Liver (tissue), 9 donors: Measurements from ENCODE around the gene RALGPS1. TPM values are rescaled to one million over a fixed set of nuclear protein-coding genes. Genes with fewer than 3 reads are reported as not detected.

Experiments used
- DNase-seq: peaks from one replicate; pipeline ENCODE4 v3.0.0-alpha.2; 2017; ENCODE audit warnings: low spot score
- H3K27ac ChIP-seq, 2 donors: one replicate each; pipeline ENCODE4 v1.7.0; 2013; ENCODE audit warnings: inconsistent platforms in 2 of 2, low read length in 2 of 2, control low read depth in 1 of 2, low read depth in 1 of 2, mild to moderate bottlenecking in 1 of 2
- H3K27me3 ChIP-seq, 4 donors: one replicate each; pipeline versions ENCODE4 v1.6.1 to v1.7.0; 2013; ENCODE audit warnings: low read length in 3 of 4, inconsistent platforms in 1 of 4, mild to moderate bottlenecking in 1 of 4, moderate library complexity in 1 of 4; ENCODE audit not compliant: control insufficient read depth in 4 of 4, insufficient read depth in 4 of 4
- H3K36me3 ChIP-seq, 4 donors: one replicate each; pipeline versions ENCODE4 v1.6.1 to v1.7.0; 2013; ENCODE audit warnings: low read length in 3 of 4, mild to moderate bottlenecking in 3 of 4, low read depth in 1 of 4, moderate library complexity in 1 of 4; ENCODE audit not compliant: control insufficient read depth in 4 of 4, insufficient read depth in 3 of 4
- H3K4me1 ChIP-seq, 4 donors: one replicate each; pipeline versions ENCODE4 v1.6.1 to v1.7.0; 2013; ENCODE audit warnings: low read length in 3 of 4, mild to moderate bottlenecking in 3 of 4, moderate library complexity in 1 of 4; ENCODE audit not compliant: control insufficient read depth in 4 of 4, insufficient read depth in 4 of 4
- H3K4me3 ChIP-seq, 3 donors: one replicate each; pipeline versions ENCODE4 v1.6.1 to v1.7.0; 2013; ENCODE audit warnings: low read length in 3 of 3, control low read depth in 1 of 3, low read depth in 1 of 3, mild to moderate bottlenecking in 1 of 3
- H3K9ac ChIP-seq, 2 donors: one replicate each; pipeline ENCODE4 v1.7.0; 2013; ENCODE audit warnings: low read length in 2 of 2, mild to moderate bottlenecking in 2 of 2, moderate library complexity in 2 of 2, control low read depth in 1 of 2, low read depth in 1 of 2
- H3K9me3 ChIP-seq, 4 donors: one replicate each; pipeline versions ENCODE4 v1.6.1 to v1.7.0; 2013; ENCODE audit warnings: low read length in 3 of 4; ENCODE audit not compliant: control insufficient read depth in 4 of 4
- ATF3 ChIP-seq: IDR thresholded peaks from 2 replicates; pipeline ENCODE4 v1.6.1; 2016; ENCODE audit warnings: antibody characterized with exemption
- EGR1 ChIP-seq, 2 donors: IDR thresholded peaks; 2 replicates each; pipeline ENCODE4 v1.6.1; 2016 to 2018; ENCODE audit warnings: antibody characterized with exemption in 2 of 2, low read depth in 2 of 2
- FOXA1 ChIP-seq: IDR thresholded peaks from 2 replicates; pipeline ENCODE4 v1.6.1; 2016; ENCODE audit warnings: antibody characterized with exemption
- FOXA2 ChIP-seq: IDR thresholded peaks from 2 replicates; pipeline ENCODE4 v1.6.1; 2016; ENCODE audit warnings: antibody characterized with exemption
- GABPA ChIP-seq, 2 donors: IDR thresholded peaks in 1 of 2; conservative IDR thresholded peaks in 1 of 2; 2 replicates each; pipeline ENCODE4 v1.6.1; 2016; ENCODE audit warnings: antibody characterized with exemption in 2 of 2, mild to moderate bottlenecking in 1 of 2, moderate library complexity in 1 of 2
- HNF4A ChIP-seq, 2 donors: conservative IDR thresholded peaks; 2 replicates each; pipeline ENCODE4 v1.6.1; 2016; ENCODE audit warnings: antibody characterized with exemption in 2 of 2, mild to moderate bottlenecking in 2 of 2
- HNF4G ChIP-seq: IDR thresholded peaks from 2 replicates; pipeline ENCODE4 v1.6.1; 2016; ENCODE audit warnings: antibody characterized with exemption
- JUND ChIP-seq, 2 donors: IDR thresholded peaks; 2 replicates each; pipeline ENCODE4 v1.6.1; 2016; ENCODE audit warnings: antibody characterized with exemption in 2 of 2
- MAX ChIP-seq: IDR thresholded peaks from 2 replicates; pipeline ENCODE4 v1.6.1; 2016; ENCODE audit warnings: antibody characterized with exemption
- NR2F2 ChIP-seq: IDR thresholded peaks from 2 replicates; pipeline ENCODE4 v1.6.1; 2016; ENCODE audit warnings: antibody characterized with exemption
- RAD21 ChIP-seq, 2 donors: IDR thresholded peaks; 2 replicates each; pipeline ENCODE4 v1.6.1; 2016; ENCODE audit warnings: antibody characterized with exemption in 2 of 2, mild to moderate bottlenecking in 2 of 2
- RXRA ChIP-seq, 2 donors: IDR thresholded peaks; 2 replicates each; pipeline ENCODE4 v1.6.1; 2017 to 2018; ENCODE audit warnings: antibody characterized with exemption in 2 of 2, mild to moderate bottlenecking in 1 of 2
- SP1 ChIP-seq: IDR thresholded peaks from 2 replicates; pipeline ENCODE4 v1.6.1; 2018; ENCODE audit warnings: antibody characterized with exemption, mild to moderate bottlenecking
- TAF1 ChIP-seq: conservative IDR thresholded peaks from 2 replicates; pipeline ENCODE4 v1.6.1; 2016; ENCODE audit warnings: antibody characterized with exemption, mild to moderate bottlenecking
- YY1 ChIP-seq: IDR thresholded peaks from 2 replicates; pipeline ENCODE4 v1.6.1; 2016; ENCODE audit warnings: antibody characterized with exemption, mild to moderate bottlenecking
- ZBTB33 ChIP-seq: IDR thresholded peaks from 2 replicates; pipeline ENCODE4 v1.6.1; 2016; ENCODE audit warnings: antibody characterized with exemption
- WGBS: extraction: QIAGEN DNeasy Blood & Tissue Kit; methylation state at CpG from one replicate; pipeline ENCODE4 v1.1.7; 2013; 5-methylcytosine and 5-hydroxymethylcytosine counted together
- polyA plus RNA-seq, 2 donors: library from polyadenylated mRNA; stranded (reverse) in 1 of 2; unstranded in 1 of 2; fragments of 200-250 nt in 1 of 2; fragments of >200 nt in 1 of 2; fragmentation: Nextera tagmentation in 1 of 2; extraction: Ambion mirVana in 1 of 2; gene quantifications; one replicate each; pipeline versions ENCODE4 v1.2.1 to v1.2.3, GENCODE V29; 2013 to 2015
- total RNA-seq, 2 donors: library from RNA; depleted of rRNA; stranded (reverse); fragments of >200 nt; gene quantifications; one replicate each; pipeline ENCODE4 v1.2.3, GENCODE V29; 2014
- TF ChIP-seq, protein P1 (sequence below): IDR thresholded peaks from 2 replicates; pipeline ENCODE4 v1.6.1; 2016; ENCODE audit warnings: antibody characterized with exemption, mild to moderate bottlenecking
- TF ChIP-seq, protein P2 (sequence below): fragments of 150-350 bp; IDR thresholded peaks from 2 replicates; pipeline ENCODE4 v1.5.1; 2017; ENCODE audit warnings: improper control_type of control experiment, low read depth, low read length; ENCODE audit not compliant: missing input control
- donor health status: healthy.
- donor health status: healthy.
- donor health status: healthy.
- donor health status: healthy.
- donor health status: healthy.

The RALGPS1 gene
- total and polyA plus RNA-seq, 4 donors: 1.4 to 2.7 (median 2.0) TPM

GRCh38 chr9:126902210-126902609 is 12.4 kb upstream of the RALGPS1 start (continued):
- TF ChIP-seq, protein P1, sequence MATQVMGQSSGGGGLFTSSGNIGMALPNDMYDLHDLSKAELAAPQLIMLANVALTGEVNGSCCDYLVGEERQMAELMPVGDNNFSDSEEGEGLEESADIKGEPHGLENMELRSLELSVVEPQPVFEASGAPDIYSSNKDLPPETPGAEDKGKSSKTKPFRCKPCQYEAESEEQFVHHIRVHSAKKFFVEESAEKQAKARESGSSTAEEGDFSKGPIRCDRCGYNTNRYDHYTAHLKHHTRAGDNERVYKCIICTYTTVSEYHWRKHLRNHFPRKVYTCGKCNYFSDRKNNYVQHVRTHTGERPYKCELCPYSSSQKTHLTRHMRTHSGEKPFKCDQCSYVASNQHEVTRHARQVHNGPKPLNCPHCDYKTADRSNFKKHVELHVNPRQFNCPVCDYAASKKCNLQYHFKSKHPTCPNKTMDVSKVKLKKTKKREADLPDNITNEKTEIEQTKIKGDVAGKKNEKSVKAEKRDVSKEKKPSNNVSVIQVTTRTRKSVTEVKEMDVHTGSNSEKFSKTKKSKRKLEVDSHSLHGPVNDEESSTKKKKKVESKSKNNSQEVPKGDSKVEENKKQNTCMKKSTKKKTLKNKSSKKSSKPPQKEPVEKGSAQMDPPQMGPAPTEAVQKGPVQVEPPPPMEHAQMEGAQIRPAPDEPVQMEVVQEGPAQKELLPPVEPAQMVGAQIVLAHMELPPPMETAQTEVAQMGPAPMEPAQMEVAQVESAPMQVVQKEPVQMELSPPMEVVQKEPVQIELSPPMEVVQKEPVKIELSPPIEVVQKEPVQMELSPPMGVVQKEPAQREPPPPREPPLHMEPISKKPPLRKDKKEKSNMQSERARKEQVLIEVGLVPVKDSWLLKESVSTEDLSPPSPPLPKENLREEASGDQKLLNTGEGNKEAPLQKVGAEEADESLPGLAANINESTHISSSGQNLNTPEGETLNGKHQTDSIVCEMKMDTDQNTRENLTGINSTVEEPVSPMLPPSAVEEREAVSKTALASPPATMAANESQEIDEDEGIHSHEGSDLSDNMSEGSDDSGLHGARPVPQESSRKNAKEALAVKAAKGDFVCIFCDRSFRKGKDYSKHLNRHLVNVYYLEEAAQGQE: no peak
- TF ChIP-seq SP1 (no peak), HNF4A (conservative IDR thresholded peaks at IDR 0.05) (no peak)

- no peaks in the 10 kb centered on the region for H3K27me3 ChIP-seq
- no peaks in the 10 kb centered on the region for H3K36me3 ChIP-seq
- no peaks in the 10 kb centered on the region for H3K4me1 ChIP-seq
- no peak overlapping the region for H3K4me3 ChIP-seq
- TF ChIP-seq GABPA (IDR thresholded peaks at IDR 0.05 in 1 of 2, conservative IDR thresholded peaks at IDR 0.05 in 1 of 2) (no peak), HNF4A (conservative IDR thresholded peaks at IDR 0.05) (no peak), FOXA1 (no peak), RXRA (IDR thresholded peaks at IDR 0.05) (no peak), SP1 (no peak), HNF4G (no peak), EGR1 (IDR thresholded peaks at IDR 0.05; ENCODE audit: low read depth in 2 of 2) (no peak), ATF3 (no peak), RAD21 (IDR thresholded peaks at IDR 0.05) (no peak), JUND (IDR thresholded peaks at IDR 0.05) (no peak), MAX (no peak), TAF1 (no peak), FOXA2 (no peak), YY1 (no peak), ZBTB33 (no peak), NR2F2 (no peak)
- TF ChIP-seq, protein P1: no peak
- TF ChIP-seq, protein P2, sequence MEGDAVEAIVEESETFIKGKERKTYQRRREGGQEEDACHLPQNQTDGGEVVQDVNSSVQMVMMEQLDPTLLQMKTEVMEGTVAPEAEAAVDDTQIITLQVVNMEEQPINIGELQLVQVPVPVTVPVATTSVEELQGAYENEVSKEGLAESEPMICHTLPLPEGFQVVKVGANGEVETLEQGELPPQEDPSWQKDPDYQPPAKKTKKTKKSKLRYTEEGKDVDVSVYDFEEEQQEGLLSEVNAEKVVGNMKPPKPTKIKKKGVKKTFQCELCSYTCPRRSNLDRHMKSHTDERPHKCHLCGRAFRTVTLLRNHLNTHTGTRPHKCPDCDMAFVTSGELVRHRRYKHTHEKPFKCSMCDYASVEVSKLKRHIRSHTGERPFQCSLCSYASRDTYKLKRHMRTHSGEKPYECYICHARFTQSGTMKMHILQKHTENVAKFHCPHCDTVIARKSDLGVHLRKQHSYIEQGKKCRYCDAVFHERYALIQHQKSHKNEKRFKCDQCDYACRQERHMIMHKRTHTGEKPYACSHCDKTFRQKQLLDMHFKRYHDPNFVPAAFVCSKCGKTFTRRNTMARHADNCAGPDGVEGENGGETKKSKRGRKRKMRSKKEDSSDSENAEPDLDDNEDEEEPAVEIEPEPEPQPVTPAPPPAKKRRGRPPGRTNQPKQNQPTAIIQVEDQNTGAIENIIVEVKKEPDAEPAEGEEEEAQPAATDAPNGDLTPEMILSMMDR: no peak
- no peak overlapping the region for H3K27ac ChIP-seq
- 90% methylated on average over 3 of the region's 3 CpGs for WGBS
- H3K9ac ChIP-seq: no peak overlapping the region
- no peak for DNase-seq
- H3K9me3 ChIP-seq: peaks cover 0 to 6% (median 4%) of the 10 kb centered on the region in 4 donors
Observed at GRCh38 chr9:126904586-126904985, 10.0 kb upstream of the RALGPS1 start.
